ENCODE results near the gene RLBP1.

The RLBP1 gene

GRCh38 chr15:89195836-89196235 is 25.5 kb downstream of the RLBP1 start:
- no peak overlapping the region for H3K23ac ChIP-seq (ENCODE audit: low read length in 2 of 2)
- no peak overlapping the region for H3K14ac ChIP-seq (ENCODE audit: low read length in 2 of 2)
- H2AFZ ChIP-seq (ENCODE audit: low read depth, low read length), result no peak overlapping the region
- no peaks in the 10 kb centered on the region for H3K27me3 ChIP-seq (ENCODE audit: control insufficient read depth in 1 of 2, insufficient read depth in 1 of 2, low read length in 2 of 2)
- no peak overlapping the region for H2BK5ac ChIP-seq (ENCODE audit: low read depth, low read length, poor library complexity, severe bottlenecking)
- H3K4me2 ChIP-seq (ENCODE audit: low read length, poor library complexity, severe bottlenecking), result no peak overlapping the region
- H3K27ac ChIP-seq (ENCODE audit: low read length, poor library complexity, severe bottlenecking), result no peak overlapping the region
- H3K4me1 ChIP-seq (ENCODE audit: control insufficient read depth, insufficient read depth, low read depth, low read length), result peaks cover 3% of the 10 kb centered on the region
- peak overlapping the region; percentile 61 for H3K9ac ChIP-seq (ENCODE audit: low read length)
- 86% methylated on average over 8 of the region's 8 CpGs for WGBS
- no peak overlapping the region for H2BK120ac ChIP-seq (ENCODE audit: low read depth, low read length)
- H3K36me3 ChIP-seq (ENCODE audit: control insufficient read depth in 1 of 2, insufficient read depth in 2 of 2, low read depth in 1 of 2, low read length in 2 of 2), result peaks cover 33 to 92% of the 10 kb centered on the region in 2 experiments
- H3K4me3 ChIP-seq (ENCODE audit: insufficient read depth in 1 of 2, low read depth in 1 of 2, low read length in 2 of 2), result no peak overlapping the region
- no peak overlapping the region for H3K4ac ChIP-seq (ENCODE audit: low read depth in 1 of 2, low read length in 2 of 2)
- no peak overlapping the region for H2BK12ac ChIP-seq (ENCODE audit: low read length in 2 of 2)
- no peaks in the 10 kb centered on the region for H3K9me3 ChIP-seq (ENCODE audit: control insufficient read depth, low read length)
- no peaks in the 10 kb centered on the region for H3K79me1 ChIP-seq (replicated peaks; ENCODE audit: low read length, poor library complexity, severe bottlenecking)
- H4K8ac ChIP-seq (ENCODE audit: low read length), result no peak overlapping the region
- H2BK15ac ChIP-seq (ENCODE audit: low read depth, poor library complexity, severe bottlenecking), result no peak overlapping the region
- H4K91ac ChIP-seq (ENCODE audit: low read length), result no peak overlapping the region
- H2AK5ac ChIP-seq (ENCODE audit: low read length, severe bottlenecking), result no peak overlapping the region
- H3K18ac ChIP-seq (ENCODE audit: low read depth in 1 of 2, low read length in 2 of 2), result no peak overlapping the region
- DNase-seq, result no peak

GRCh38 chr15:89194608-89195007 is 26.8 kb downstream of the RLBP1 start:
- 97% methylated on average over 4 of the region's 4 CpGs for WGBS
- no peak overlapping the region for H3K18ac ChIP-seq (ENCODE audit: low read depth in 1 of 2, low read length in 2 of 2)
- H3K9me3 ChIP-seq (ENCODE audit: control insufficient read depth, low read length), result no peaks in the 10 kb centered on the region

GRCh38 chr15:89192766-89193165 is 28.6 kb downstream of the RLBP1 start:
- Histone ChIP-seq H2AFZ (ENCODE audit: low read depth, low read length) (no peak overlapping the region), H3K9me3 (ENCODE audit: control insufficient read depth, low read length) (no peaks in the 10 kb centered on the region), H3K36me3 (ENCODE audit: control insufficient read depth in 1 of 2, insufficient read depth in 2 of 2, low read depth in 1 of 2, low read length in 2 of 2) (peaks cover 42 to 96% of the 10 kb centered on the region in 2 experiments), H4K8ac (ENCODE audit: low read length) (no peak overlapping the region), H2BK15ac (ENCODE audit: low read depth, poor library complexity, severe bottlenecking) (no peak overlapping the region), H3K4me3 (ENCODE audit: insufficient read depth in 1 of 2, low read depth in 1 of 2, low read length in 2 of 2) (no peak overlapping the region), H3K4me1 (ENCODE audit: control insufficient read depth, insufficient read depth, low read depth, low read length) (peaks cover 7% of the 10 kb centered on the region), H3K9ac (ENCODE audit: low read length) (no peak overlapping the region), H3K4ac (ENCODE audit: low read depth in 1 of 2, low read length in 2 of 2) (no peak overlapping the region), H4K91ac (ENCODE audit: low read length) (no peak overlapping the region), H2BK12ac (ENCODE audit: low read length in 2 of 2) (no peak overlapping the region), H3K27me3 (ENCODE audit: control insufficient read depth in 1 of 2, insufficient read depth in 1 of 2, low read length in 2 of 2) (no peaks in the 10 kb centered on the region), H3K27ac (ENCODE audit: low read length, poor library complexity, severe bottlenecking) (no peak overlapping the region), H3K79me1 (replicated peaks; ENCODE audit: low read length, poor library complexity, severe bottlenecking) (no peaks in the 10 kb centered on the region), H2BK5ac (ENCODE audit: low read depth, low read length, poor library complexity, severe bottlenecking) (no peak overlapping the region), H2BK120ac (ENCODE audit: low read depth, low read length) (no peak overlapping the region), H3K4me2 (ENCODE audit: low read length, poor library complexity, severe bottlenecking) (no peak overlapping the region), H3K18ac (ENCODE audit: low read depth in 1 of 2, low read length in 2 of 2) (no peak overlapping the region), H3K14ac (ENCODE audit: low read length in 2 of 2) (no peak overlapping the region), H2AK5ac (ENCODE audit: low read length, severe bottlenecking) (no peak overlapping the region), H3K23ac (ENCODE audit: low read length in 2 of 2) (no peak overlapping the region)
- DNase-seq, result no peak
- WGBS, result 90% methylated on average over 2 of the region's 3 CpGs

More at GRCh38 chr15:89194608-89195007, 26.8 kb downstream of the RLBP1 start:
- H3K4ac ChIP-seq (ENCODE audit: low read depth in 1 of 2, low read length in 2 of 2), result no peak overlapping the region
- no peak overlapping the region for H2AK5ac ChIP-seq (ENCODE audit: low read length, severe bottlenecking)
- H3K14ac ChIP-seq (ENCODE audit: low read length in 2 of 2), result no peak overlapping the region
- no peak overlapping the region for H2BK5ac ChIP-seq (ENCODE audit: low read depth, low read length, poor library complexity, severe bottlenecking)
- H4K91ac ChIP-seq (ENCODE audit: low read length), result no peak overlapping the region
- no peak overlapping the region for H2BK12ac ChIP-seq (ENCODE audit: low read length in 2 of 2)
- H2BK120ac ChIP-seq (ENCODE audit: low read depth, low read length), result no peak overlapping the region
- H3K27me3 ChIP-seq (ENCODE audit: control insufficient read depth in 1 of 2, insufficient read depth in 1 of 2, low read length in 2 of 2), result no peaks in the 10 kb centered on the region
- H3K4me2 ChIP-seq (ENCODE audit: low read length, poor library complexity, severe bottlenecking), result no peak overlapping the region
- no peak overlapping the region for H3K23ac ChIP-seq (ENCODE audit: low read length in 2 of 2)
- peaks cover 2% of the 10 kb centered on the region for H3K4me1 ChIP-seq (ENCODE audit: control insufficient read depth, insufficient read depth, low read depth, low read length)
- no peak overlapping the region for H3K9ac ChIP-seq (ENCODE audit: low read length)
- no peak for DNase-seq
- no peak overlapping the region for H2BK15ac ChIP-seq (ENCODE audit: low read depth, poor library complexity, severe bottlenecking)
- no peaks in the 10 kb centered on the region for H3K79me1 ChIP-seq (replicated peaks; ENCODE audit: low read length, poor library complexity, severe bottlenecking)
- no peak overlapping the region for H3K4me3 ChIP-seq (ENCODE audit: insufficient read depth in 1 of 2, low read depth in 1 of 2, low read length in 2 of 2)
- no peak overlapping the region for H3K27ac ChIP-seq (ENCODE audit: low read length, poor library complexity, severe bottlenecking)
- H3K36me3 ChIP-seq (ENCODE audit: control insufficient read depth in 1 of 2, insufficient read depth in 2 of 2, low read depth in 1 of 2, low read length in 2 of 2), result peaks cover 33 to 94% of the 10 kb centered on the region in 2 experiments
- H4K8ac ChIP-seq (ENCODE audit: low read length), result no peak overlapping the region
- no peak overlapping the region for H2AFZ ChIP-seq (ENCODE audit: low read depth, low read length)

GRCh38 chr15:89192136-89192535 is 29.2 kb downstream of the RLBP1 start:
- no peak overlapping the region for H3K4me2 ChIP-seq (ENCODE audit: low read length, poor library complexity, severe bottlenecking)
- no peak overlapping the region for H3K23ac ChIP-seq (ENCODE audit: low read length in 2 of 2)
- H3K18ac ChIP-seq (ENCODE audit: low read depth in 1 of 2, low read length in 2 of 2), result no peak overlapping the region
- no peak for DNase-seq
- H2BK120ac ChIP-seq (ENCODE audit: low read depth, low read length), result no peak overlapping the region
- H3K79me1 ChIP-seq (replicated peaks; ENCODE audit: low read length, poor library complexity, severe bottlenecking), result no peaks in the 10 kb centered on the region
- H2AK5ac ChIP-seq (ENCODE audit: low read length, severe bottlenecking), result no peak overlapping the region
- H3K9ac ChIP-seq (ENCODE audit: low read length), result no peak overlapping the region
- no peak overlapping the region for H2BK15ac ChIP-seq (ENCODE audit: low read depth, poor library complexity, severe bottlenecking)
- H3K9me3 ChIP-seq (ENCODE audit: control insufficient read depth, low read length), result no peaks in the 10 kb centered on the region
- H4K8ac ChIP-seq (ENCODE audit: low read length), result no peak overlapping the region
- H3K4me3 ChIP-seq (ENCODE audit: insufficient read depth in 1 of 2, low read depth in 1 of 2, low read length in 2 of 2), result no peak overlapping the region
- peaks cover 38 to 96% of the 10 kb centered on the region in 2 experiments for H3K36me3 ChIP-seq (ENCODE audit: control insufficient read depth in 1 of 2, insufficient read depth in 2 of 2, low read depth in 1 of 2, low read length in 2 of 2)
- H4K91ac ChIP-seq (ENCODE audit: low read length), result no peak overlapping the region
- no peak overlapping the region for H3K4ac ChIP-seq (ENCODE audit: low read depth in 1 of 2, low read length in 2 of 2)
- no peak overlapping the region for H3K14ac ChIP-seq (ENCODE audit: low read length in 2 of 2)
- 88% methylated on average over 2 of the region's 2 CpGs for WGBS
- H3K27me3 ChIP-seq (ENCODE audit: control insufficient read depth in 1 of 2, insufficient read depth in 1 of 2, low read length in 2 of 2), result no peaks in the 10 kb centered on the region
- peaks cover 7% of the 10 kb centered on the region for H3K4me1 ChIP-seq (ENCODE audit: control insufficient read depth, insufficient read depth, low read depth, low read length)
- H2BK5ac ChIP-seq (ENCODE audit: low read depth, low read length, poor library complexity, severe bottlenecking), result no peak overlapping the region
- no peak overlapping the region for H3K27ac ChIP-seq (ENCODE audit: low read length, poor library complexity, severe bottlenecking)
- H2AFZ ChIP-seq (ENCODE audit: low read depth, low read length), result no peak overlapping the region
- no peak overlapping the region for H2BK12ac ChIP-seq (ENCODE audit: low read length in 2 of 2)
